Measurements from ENCODE around the gene TBX1. TPM values are rescaled to one million over a fixed set of nuclear protein-coding genes. Genes with fewer than 3 reads are reported as not detected.

Gene TBX1
- total RNA-seq, 1 donor, result not detected

GRCh38 chr22:19751497-19752245 is 8.9 kb upstream of the TBX1 start:
- TF ChIP-seq CTCF (IDR thresholded peaks at IDR 0.05; ENCODE audit: extremely low read depth, low read depth, low read length), result no peak
- Histone ChIP-seq H3K4me3 (ENCODE audit: insufficient read depth, low read length) (no peak overlapping the region), H2AFZ (ENCODE audit: low read length) (no peak overlapping the region), H3K27me3 (ENCODE audit: insufficient read depth, low read length) (peaks cover 46% of the 10 kb centered on the region), H3K4me1 (ENCODE audit: insufficient read depth, low read length) (no peaks in the 10 kb centered on the region), H3K9me3 (ENCODE audit: low read depth, low read length) (no peaks in the 10 kb centered on the region), H3K4me2 (ENCODE audit: insufficient read depth, low read length) (no peak overlapping the region), H3K36me3 (ENCODE audit: insufficient read depth, low read length) (no peaks in the 10 kb centered on the region), H3K79me2 (ENCODE audit: insufficient read depth, low read length) (no peaks in the 10 kb centered on the region), H4K20me1 (ENCODE audit: insufficient read depth, low read length) (no peaks in the 10 kb centered on the region), H3K27ac (ENCODE audit: low read depth, low read length) (no peak overlapping the region)
- no peak for DNase-seq (ENCODE audit: insufficient read length, low spot score, missing footprints)

GRCh38 chr22:19753090-19753842 is 7.3 kb upstream of the TBX1 start:
- H3K4me2 ChIP-seq (ENCODE audit: insufficient read depth, low read length), result no peak overlapping the region
- no peak for TF ChIP-seq CTCF (IDR thresholded peaks at IDR 0.05; ENCODE audit: extremely low read depth, low read depth, low read length)
- no peak for DNase-seq (ENCODE audit: insufficient read length, low spot score, missing footprints)
- no peak overlapping the region for H3K27ac ChIP-seq (ENCODE audit: low read depth, low read length)
- peaks cover 60% of the 10 kb centered on the region for H3K27me3 ChIP-seq (ENCODE audit: insufficient read depth, low read length)
- H2AFZ ChIP-seq (ENCODE audit: low read length), result no peak overlapping the region
- H3K4me1 ChIP-seq (ENCODE audit: insufficient read depth, low read length), result no peaks in the 10 kb centered on the region
- no peaks in the 10 kb centered on the region for H4K20me1 ChIP-seq (ENCODE audit: insufficient read depth, low read length)
- H3K9me3 ChIP-seq (ENCODE audit: low read depth, low read length), result no peaks in the 10 kb centered on the region
- no peaks in the 10 kb centered on the region for H3K79me2 ChIP-seq (ENCODE audit: insufficient read depth, low read length)
- H3K4me3 ChIP-seq (ENCODE audit: insufficient read depth, low read length), result no peak overlapping the region
- no peaks in the 10 kb centered on the region for H3K36me3 ChIP-seq (ENCODE audit: insufficient read depth, low read length)

GRCh38 chr22:19753996-19754700 is 6.4 kb upstream of the TBX1 start:
- no peak overlapping the region for H3K27ac ChIP-seq (ENCODE audit: low read depth, low read length)
- no peak overlapping the region for H3K4me3 ChIP-seq (ENCODE audit: insufficient read depth, low read length)
- no peaks in the 10 kb centered on the region for H3K79me2 ChIP-seq (ENCODE audit: insufficient read depth, low read length)
- H2AFZ ChIP-seq (ENCODE audit: low read length), result no peak overlapping the region
- H3K4me2 ChIP-seq (ENCODE audit: insufficient read depth, low read length), result no peak overlapping the region
- H4K20me1 ChIP-seq (ENCODE audit: insufficient read depth, low read length), result no peaks in the 10 kb centered on the region
- DNase-seq (ENCODE audit: insufficient read length, low spot score, missing footprints), result no peak
- H3K9me3 ChIP-seq (ENCODE audit: low read depth, low read length), result no peaks in the 10 kb centered on the region
- no peaks in the 10 kb centered on the region for H3K4me1 ChIP-seq (ENCODE audit: insufficient read depth, low read length)
- no peaks in the 10 kb centered on the region for H3K36me3 ChIP-seq (ENCODE audit: insufficient read depth, low read length)
- TF ChIP-seq CTCF (IDR thresholded peaks at IDR 0.05; ENCODE audit: extremely low read depth, low read depth, low read length), result no peak
- H3K27me3 ChIP-seq (ENCODE audit: insufficient read depth, low read length), result peaks cover 65% of the 10 kb centered on the region
